Upper lobe of right lung (tissue), 1 donor: Measurements from ENCODE around the gene UPK2. TPM values are rescaled to one million over a fixed set of nuclear protein-coding genes. Genes with fewer than 3 reads are reported as not detected.

ENCODE experiments used
- ATAC-seq: fragments of 200-7000 bp; cut with Tn5 transposase; one replicate; pipeline ENCODE4 v1.9.1; 2020; ENCODE audit warnings: mild to moderate bottlenecking, moderate library complexity
- DNase-seq: peaks from one replicate; pipeline ENCODE4 v3.0.0-alpha.2; 2020
- H3K27ac ChIP-seq: fragments of 200-600 bp; one replicate; pipeline ENCODE4 v1.8.0; 2022
- H3K27me3 ChIP-seq: fragments of 200-600 bp; one replicate; pipeline ENCODE4 v1.8.0; 2022; ENCODE audit warnings: mild to moderate bottlenecking
- H3K36me3 ChIP-seq: fragments of 200-600 bp; one replicate; pipeline ENCODE4 v1.8.0; 2022
- H3K4me1 ChIP-seq: fragments of 200-600 bp; one replicate; pipeline ENCODE4 v1.8.0; 2022
- H3K4me3 ChIP-seq: fragments of 200-600 bp; one replicate; pipeline ENCODE4 v1.8.0; 2022; ENCODE audit warnings: mild to moderate bottlenecking
- H3K9me3 ChIP-seq: fragments of 200-600 bp; one replicate; pipeline ENCODE4 v1.8.0; 2022
- intact Hi-C: fragments of 100-400 bp; cut with DNase I; formaldehyde crosslinking; loops from one replicate; pipeline ENCODE4 v1.11.0; 2022
- total RNA-seq: library from RNA; stranded (reverse); fragmentation: NEBNext Ultra II Directional; extraction: Animal tissue kit (Norgen Biotek cat#: 25700); gene quantifications from one replicate; pipeline ENCODE4 v1.2.1, GENCODE V29; 2021
- TF ChIP-seq, protein P1 (sequence below): fragments of 200-600 bp; IDR thresholded peaks from one replicate; pipeline ENCODE4 v1.8.0; 2022; ENCODE audit warnings: antibody characterized with exemption
- donor health status: DM: no; HTN: yes; CAD: no; lungs with severe emphysema.

The UPK2 gene
- total RNA-seq, 1 donor from 2014 or later, result not detected

DNA sequence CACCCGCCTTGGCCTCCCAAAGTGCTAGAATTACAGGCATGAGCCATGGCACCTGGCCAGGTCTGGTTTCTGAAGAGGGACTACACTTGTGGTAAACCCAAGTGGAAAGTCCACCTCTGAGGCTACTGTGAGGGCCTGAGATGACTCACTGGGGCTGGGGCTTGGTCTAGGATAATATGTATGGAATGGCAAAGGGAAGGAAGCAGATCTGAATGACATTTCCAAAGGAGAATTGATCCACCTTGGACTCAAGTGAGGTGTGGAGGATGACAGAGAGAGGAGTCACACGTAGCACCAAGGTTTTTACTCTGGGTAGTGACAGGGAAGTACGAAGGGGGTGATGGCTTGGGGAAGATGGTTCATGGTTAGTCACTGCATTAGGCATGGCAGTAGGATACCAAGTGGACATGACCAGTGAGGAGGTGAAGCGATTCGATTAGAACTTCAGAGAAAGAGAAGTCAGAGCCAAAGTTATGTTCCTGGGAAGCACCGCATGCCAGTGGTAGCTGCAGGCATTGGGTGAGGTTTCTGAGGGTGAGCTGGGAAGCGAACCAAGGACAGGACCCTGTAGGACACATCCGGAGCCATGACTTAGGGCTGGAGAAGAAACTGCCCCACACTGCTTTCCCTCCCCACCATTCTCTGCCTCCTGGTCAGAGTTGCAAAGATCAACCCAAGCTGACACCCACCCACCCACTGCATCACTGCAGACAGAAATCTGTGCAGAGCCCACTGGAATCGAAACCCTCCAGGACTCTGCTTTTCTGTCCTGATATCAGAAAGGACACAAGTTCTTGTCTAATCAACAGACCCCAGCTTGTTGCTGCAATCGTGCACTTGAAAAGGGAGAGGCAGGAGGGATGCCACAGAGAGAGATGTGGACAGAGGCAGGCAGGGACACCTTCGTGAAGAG lies 17.4 kb upstream of the UPK2 start:
- H3K36me3 ChIP-seq, result no peaks in the 10 kb centered on the region
- DNase-seq, result peak; percentile 79
- intact Hi-C loops, result no loop called here
- peak; percentile 78 for ATAC-seq
- TF ChIP-seq, protein P1, sequence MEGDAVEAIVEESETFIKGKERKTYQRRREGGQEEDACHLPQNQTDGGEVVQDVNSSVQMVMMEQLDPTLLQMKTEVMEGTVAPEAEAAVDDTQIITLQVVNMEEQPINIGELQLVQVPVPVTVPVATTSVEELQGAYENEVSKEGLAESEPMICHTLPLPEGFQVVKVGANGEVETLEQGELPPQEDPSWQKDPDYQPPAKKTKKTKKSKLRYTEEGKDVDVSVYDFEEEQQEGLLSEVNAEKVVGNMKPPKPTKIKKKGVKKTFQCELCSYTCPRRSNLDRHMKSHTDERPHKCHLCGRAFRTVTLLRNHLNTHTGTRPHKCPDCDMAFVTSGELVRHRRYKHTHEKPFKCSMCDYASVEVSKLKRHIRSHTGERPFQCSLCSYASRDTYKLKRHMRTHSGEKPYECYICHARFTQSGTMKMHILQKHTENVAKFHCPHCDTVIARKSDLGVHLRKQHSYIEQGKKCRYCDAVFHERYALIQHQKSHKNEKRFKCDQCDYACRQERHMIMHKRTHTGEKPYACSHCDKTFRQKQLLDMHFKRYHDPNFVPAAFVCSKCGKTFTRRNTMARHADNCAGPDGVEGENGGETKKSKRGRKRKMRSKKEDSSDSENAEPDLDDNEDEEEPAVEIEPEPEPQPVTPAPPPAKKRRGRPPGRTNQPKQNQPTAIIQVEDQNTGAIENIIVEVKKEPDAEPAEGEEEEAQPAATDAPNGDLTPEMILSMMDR, result no peak
- no peaks in the 10 kb centered on the region for H3K9me3 ChIP-seq
- H3K27ac ChIP-seq, result no peak overlapping the region
- H3K27me3 ChIP-seq, result no peaks in the 10 kb centered on the region
- no peak overlapping the region for H3K4me3 ChIP-seq
- H3K4me1 ChIP-seq, result no peaks in the 10 kb centered on the region

DNA sequence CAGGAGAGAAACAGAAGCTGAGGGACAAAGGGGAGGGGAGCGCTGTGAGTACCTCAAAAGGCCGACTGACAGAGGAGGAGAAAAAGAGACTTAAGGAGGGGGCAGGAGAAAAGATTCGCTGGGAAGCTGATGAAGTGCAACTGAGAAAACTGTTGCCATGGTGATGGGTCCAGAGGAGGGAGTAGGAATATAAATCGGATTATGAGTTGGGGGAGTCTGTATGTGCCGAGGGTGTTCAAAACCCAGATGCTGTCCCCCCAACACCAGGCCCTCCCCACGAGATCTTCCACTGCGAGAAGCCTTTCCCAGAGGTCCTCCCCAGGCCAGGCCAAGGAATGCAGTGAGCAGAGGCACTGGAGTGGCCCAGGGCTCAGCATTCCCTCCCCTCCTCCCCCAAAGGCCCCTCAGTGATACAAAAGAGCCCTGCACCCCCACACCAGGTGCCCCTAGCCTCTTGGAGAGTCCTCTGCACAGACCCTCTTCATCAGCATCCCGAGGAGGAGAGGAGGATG lies 16.6 kb upstream of the UPK2 start:
- no peaks in the 10 kb centered on the region for H3K27me3 ChIP-seq

DNA sequence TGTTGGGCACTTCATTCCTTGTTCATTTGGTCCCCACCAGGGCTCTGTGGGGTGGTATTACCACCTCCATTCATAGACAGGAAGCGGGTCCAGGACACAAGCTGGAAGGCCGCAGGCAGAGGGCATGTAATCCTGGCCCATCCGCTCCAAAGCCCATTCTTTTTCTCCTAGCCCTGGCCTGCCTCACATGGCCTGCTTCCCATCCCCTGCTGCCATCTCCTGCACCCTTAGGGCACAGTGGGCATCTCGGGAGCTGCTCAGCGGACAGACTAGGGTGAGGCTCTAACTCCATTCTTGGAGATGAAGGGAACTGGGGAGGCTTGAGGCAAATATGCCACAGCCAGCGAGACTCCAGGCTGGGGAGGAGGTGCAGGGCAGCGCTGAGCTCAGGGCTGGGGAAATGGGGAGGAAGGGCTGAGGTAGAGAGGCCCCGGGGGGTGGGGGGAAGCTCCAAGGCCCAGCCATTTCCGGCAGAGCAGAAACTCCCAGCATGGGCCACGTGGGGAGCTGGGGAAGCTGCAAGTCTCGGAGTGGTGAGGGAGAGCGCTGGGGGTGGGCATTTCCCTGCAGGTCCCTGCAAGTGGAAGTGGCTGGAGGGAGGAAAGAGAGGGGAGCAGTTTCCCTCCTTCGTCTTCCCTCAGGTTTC lies 16.0 kb upstream of the UPK2 start:
- TF ChIP-seq, protein P1, result no peak
- ATAC-seq (peak; percentile 49), DNase-seq (no peak)
- no peaks in the 10 kb centered on the region for H3K9me3 ChIP-seq
- no peak overlapping the region for H3K27ac ChIP-seq
- intact Hi-C loops, result no loop called here
- H3K4me3 ChIP-seq, result no peak overlapping the region
- H3K4me1 ChIP-seq, result no peaks in the 10 kb centered on the region
- H3K36me3 ChIP-seq, result no peaks in the 10 kb centered on the region
- H3K27me3 ChIP-seq, result no peaks in the 10 kb centered on the region

More for the DNA sequence above, 16.6 kb upstream of the UPK2 start:
- H3K9me3 ChIP-seq, result no peaks in the 10 kb centered on the region
- no peaks in the 10 kb centered on the region for H3K4me1 ChIP-seq
- no peak overlapping the region for H3K4me3 ChIP-seq
- TF ChIP-seq, protein P1, result no peak
- no peak overlapping the region for H3K27ac ChIP-seq
- H3K36me3 ChIP-seq, result no peaks in the 10 kb centered on the region
- intact Hi-C loops, result no loop called here
- ATAC-seq (no peak), DNase-seq (no peak)

DNA sequence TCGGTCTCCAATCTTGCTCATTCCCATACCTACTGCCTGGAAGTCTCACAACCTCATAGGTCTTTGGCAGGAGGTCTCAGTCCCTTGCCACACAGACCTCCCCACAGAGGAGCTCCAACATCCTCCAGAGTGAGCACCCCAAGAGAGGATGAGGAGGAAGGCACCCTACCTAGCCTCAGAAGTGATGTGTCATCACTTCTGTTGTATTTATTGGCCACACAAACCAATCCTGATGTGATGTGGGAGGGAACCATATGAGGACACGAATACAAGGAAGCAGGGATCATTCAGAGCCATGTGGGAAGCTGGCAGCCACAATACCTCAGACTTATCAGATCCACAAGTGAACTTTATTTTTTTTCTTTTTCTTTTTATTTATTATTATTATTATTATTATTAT lies 9.0 kb upstream of the UPK2 start:
- no peaks in the 10 kb centered on the region for H3K9me3 ChIP-seq
- no peaks in the 10 kb centered on the region for H3K4me1 ChIP-seq
- H3K4me3 ChIP-seq, result no peak overlapping the region
- intact Hi-C loops, result no loop called here
- H3K27me3 ChIP-seq, result peaks cover 5% of the 10 kb centered on the region
- H3K36me3 ChIP-seq, result no peaks in the 10 kb centered on the region
- no peak for DNase-seq
- no peak overlapping the region for H3K27ac ChIP-seq
- no peak for ATAC-seq
- TF ChIP-seq, protein P1, result no peak

DNA sequence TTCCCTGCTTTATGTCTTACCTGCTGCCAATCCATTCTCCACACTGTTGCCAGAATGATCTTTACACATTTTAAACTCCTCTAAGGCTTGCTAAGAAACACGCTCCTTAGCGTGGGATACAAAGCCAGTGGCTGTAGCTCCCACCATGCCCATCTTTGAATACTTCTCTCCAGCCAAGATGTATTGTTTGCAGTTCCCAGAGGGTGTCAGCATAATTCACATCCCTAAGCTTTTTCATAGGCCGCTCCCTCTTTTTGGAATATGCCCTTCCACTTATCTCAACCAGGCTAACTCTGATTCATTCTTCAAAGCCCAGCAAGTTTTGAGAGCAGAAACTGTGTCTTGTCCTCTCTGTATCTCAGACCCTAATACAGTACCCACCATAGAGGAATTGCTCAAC lies 8.1 kb upstream of the UPK2 start:
- Histone ChIP-seq H3K36me3 (no peaks in the 10 kb centered on the region), H3K4me3 (no peak overlapping the region), H3K9me3 (no peaks in the 10 kb centered on the region), H3K4me1 (no peaks in the 10 kb centered on the region), H3K27me3 (peaks cover 8% of the 10 kb centered on the region), H3K27ac (no peak overlapping the region)
- DNase-seq (no peak), ATAC-seq (no peak)
- intact Hi-C loops, result no loop called here
- TF ChIP-seq, protein P1, result no peak
